Mesodermal cell (in vitro differentiated cells): ENCODE results near the gene PPEF1. TPM values are rescaled to one million over a fixed set of nuclear protein-coding genes. Genes with fewer than 3 reads are reported as not detected.

Source experiments
- H3K27ac ChIP-seq: 2 replicates; pipeline ENCODE4 v1.7.0; 2013; ENCODE audit warnings: mild to moderate bottlenecking, low read depth, low read length, moderate library complexity; ENCODE audit not compliant: severe bottlenecking
- H3K36me3 ChIP-seq: 2 replicates; pipeline ENCODE4 v1.7.1; 2013; ENCODE audit warnings: mild to moderate bottlenecking, low read length, moderate library complexity; ENCODE audit not compliant: control insufficient read depth, insufficient read depth
- H3K4me1 ChIP-seq: one replicate; pipeline ENCODE4 v1.7.1; 2013; ENCODE audit warnings: mild to moderate bottlenecking, low read length; ENCODE audit not compliant: insufficient read depth, control insufficient read depth, poor library complexity, severe bottlenecking
- H3K4me3 ChIP-seq: 2 replicates; pipeline ENCODE4 v1.7.0; 2013; ENCODE audit warnings: low read length, control low read depth, mild to moderate bottlenecking; ENCODE audit not compliant: insufficient read depth, poor library complexity, severe bottlenecking; ENCODE audit errors: extremely low read depth
- H3K9me3 ChIP-seq: 2 replicates; pipeline ENCODE4 v1.7.1; 2013; ENCODE audit warnings: mild to moderate bottlenecking, low read length, moderate library complexity; ENCODE audit not compliant: control insufficient read depth
- WGBS, 2 experiments: methylation state at CpG; one replicate each; pipeline ENCODE4 v1.1.5; 2013; ENCODE audit warnings: missing lambda C conversion rate in 2 of 2; ENCODE audit not compliant: insufficient coverage in 2 of 2; 5-methylcytosine and 5-hydroxymethylcytosine counted together
- polyA plus RNA-seq, 2 experiments: library from polyadenylated mRNA; stranded (reverse); fragments of 50-300 nt; gene quantifications; one replicate each; pipeline ENCODE4 v1.2.3, GENCODE V29; 2013

The PPEF1 gene
- polyA plus RNA-seq (2013, experiment 1 of 2): 0.74 TPM
- polyA plus RNA-seq (2013, experiment 2 of 2): 0.25 TPM

GRCh38 chrX:18707426-18708049 lies at the start of gene PPEF1:
Gene PPEF1 (plus strand): TSS chrX:18707645. CDS start chrX:18707781, 136 bp downstream.
- WGBS, 2 experiments: 60 to 92% methylated on average over 1 to 2 of the region's 8 CpGs
- H3K9me3 ChIP-seq: no peaks in the 10 kb centered on the region
- no peaks in the 10 kb centered on the region for H3K36me3 ChIP-seq
- H3K4me3 ChIP-seq: no peak within 1 kb of the TSS
- no peaks in the 10 kb centered on the region for H3K4me1 ChIP-seq
- H3K27ac ChIP-seq: no peak within 1 kb of the TSS

GRCh38 chrX:18661273-18661672 lies 46.2 kb upstream of the PPEF1 start:
- whole genome bisulfite sequencing, 2 experiments: 93 to 100% methylated on average over 2 to 8 of the region's 12 CpGs
- H3K9me3 ChIP-seq: no peaks in the 10 kb centered on the region
- no peaks in the 10 kb centered on the region for H3K4me1 ChIP-seq
- no peak overlapping the region for H3K4me3 ChIP-seq
- H3K36me3 ChIP-seq: no peaks in the 10 kb centered on the region
- no peak overlapping the region for H3K27ac ChIP-seq

- H3K4me3 ChIP-seq: no peak overlapping the region
- WGBS, 2 experiments: 87 to 100% methylated on average over 2 to 3 of the region's 8 CpGs
- H3K4me1 ChIP-seq: no peaks in the 10 kb centered on the region
- no peak overlapping the region for H3K27ac ChIP-seq
- H3K36me3 ChIP-seq: no peaks in the 10 kb centered on the region
- H3K9me3 ChIP-seq: no peaks in the 10 kb centered on the region
Measured at GRCh38 chrX:18664947-18665346, 42.5 kb upstream of the PPEF1 start.

- no peaks in the 10 kb centered on the region for H3K4me1 ChIP-seq
- H3K36me3 ChIP-seq: no peaks in the 10 kb centered on the region
- H3K27ac ChIP-seq: no peak overlapping the region
- WGBS, 2 experiments: 100% methylated on average over 5 of the region's 15 CpGs; no CpG with 5 or more reads in 1 of the 2 experiments
- no peaks in the 10 kb centered on the region for H3K9me3 ChIP-seq
- H3K4me3 ChIP-seq: no peak overlapping the region
Measured at GRCh38 chrX:18666614-18667013, 40.8 kb upstream of the PPEF1 start.

- Histone ChIP-seq H3K36me3 (no peaks in the 10 kb centered on the region), H3K4me3 (no peak overlapping the region), H3K27ac (no peak overlapping the region), H3K9me3 (no peaks in the 10 kb centered on the region), H3K4me1 (no peaks in the 10 kb centered on the region)
- WGBS, 2 experiments: 100% methylated on average over 1 to 2 of the region's 15 CpGs
Measured at GRCh38 chrX:18668071-18668835, 39.2 kb upstream of the PPEF1 start.

GRCh38 chrX:18672008-18672407 lies 35.4 kb upstream of the PPEF1 start, which contains the start of gene RS1:
Gene RS1 (minus strand): TSS chrX:18672108. CDS start chrX:18672068, 40 bp downstream.
- Histone ChIP-seq H3K9me3 (no peaks in the 10 kb centered on the region), H3K27ac (no peak within 1 kb of the TSS), H3K4me1 (no peaks in the 10 kb centered on the region), H3K36me3 (no peaks in the 10 kb centered on the region), H3K4me3 (no peak within 1 kb of the TSS)
- WGBS, 2 experiments: 94% methylated on average over 3 of the region's 10 CpGs; no CpG with 5 or more reads in 1 of the 2 experiments

GRCh38 chrX:18674417-18674787 lies 33.0 kb upstream of the PPEF1 start:
- H3K27ac ChIP-seq: no peak overlapping the region
- no CpG with 5 or more reads among the region's 19 CpGs for WGBS, 2 experiments
- peak overlapping the region; percentile 47 for H3K4me3 ChIP-seq
- H3K36me3 ChIP-seq: no peaks in the 10 kb centered on the region
- no peaks in the 10 kb centered on the region for H3K9me3 ChIP-seq
- H3K4me1 ChIP-seq: no peaks in the 10 kb centered on the region

GRCh38 chrX:18674788-18675735 lies 32.4 kb upstream of the PPEF1 start:
- 23 to 29% methylated on average over 5 to 24 of the region's 74 CpGs for WGBS, 2 experiments
- H3K4me3 ChIP-seq: peak overlapping the region; percentile 47
- H3K36me3 ChIP-seq: no peaks in the 10 kb centered on the region
- H3K27ac ChIP-seq: no peak overlapping the region
- H3K4me1 ChIP-seq: no peaks in the 10 kb centered on the region
- no peaks in the 10 kb centered on the region for H3K9me3 ChIP-seq

- H3K9me3 ChIP-seq: no peaks in the 10 kb centered on the region
- H3K36me3 ChIP-seq: no peaks in the 10 kb centered on the region
Measured at GRCh38 chrX:18676050-18676449, 31.4 kb upstream of the PPEF1 start.

GRCh38 chrX:18676470-18676869 lies 31.0 kb upstream of the PPEF1 start:
- no peak overlapping the region for H3K27ac ChIP-seq

More at GRCh38 chrX:18676050-18676449, 31.4 kb upstream of the PPEF1 start:
- H3K4me1 ChIP-seq: no peaks in the 10 kb centered on the region
- H3K4me3 ChIP-seq: no peak overlapping the region
- 93 to 100% methylated on average over 2 to 5 of the region's 10 CpGs for WGBS, 2 experiments
- no peak overlapping the region for H3K27ac ChIP-seq

More at GRCh38 chrX:18676470-18676869, 31.0 kb upstream of the PPEF1 start:
- Histone ChIP-seq H3K36me3 (no peaks in the 10 kb centered on the region), H3K9me3 (no peaks in the 10 kb centered on the region), H3K4me3 (no peak overlapping the region), H3K4me1 (no peaks in the 10 kb centered on the region)
- 67 to 73% methylated on average over 4 to 7 of the region's 11 CpGs for WGBS, 2 experiments
